GM21423 (cell line): ENCODE data around the gene TSPEAR.

Experiments used
- ATAC-seq: cut with Tn5 transposase; IDR thresholded peaks from one replicate; pipeline ENCODE4 v1.9.1; 2021; ENCODE audit warnings: mild to moderate bottlenecking, moderate library complexity; ENCODE audit not compliant: unreplicated experiment

Gene TSPEAR

DNA sequence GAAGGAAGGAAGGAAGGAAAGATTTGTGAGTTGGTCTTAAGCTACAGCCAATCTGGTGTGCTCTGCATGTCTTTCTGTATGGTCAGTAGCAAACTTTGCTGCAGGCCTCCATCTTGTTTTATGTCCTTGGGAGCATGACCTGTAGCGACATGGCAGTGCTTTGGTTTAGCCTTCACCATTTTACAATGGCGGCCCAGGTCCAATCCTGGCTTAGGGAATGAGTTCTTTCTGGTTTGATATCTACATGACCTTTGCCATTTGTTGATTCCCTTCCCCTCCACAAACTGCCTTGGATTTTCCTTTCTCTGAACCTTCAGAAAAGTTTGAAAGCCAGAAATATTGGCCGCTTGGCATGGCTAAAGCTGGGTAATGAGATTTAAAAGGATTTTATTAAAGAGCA, 30.5 kb upstream of the TSPEAR start:
- no peak for ATAC-seq

DNA sequence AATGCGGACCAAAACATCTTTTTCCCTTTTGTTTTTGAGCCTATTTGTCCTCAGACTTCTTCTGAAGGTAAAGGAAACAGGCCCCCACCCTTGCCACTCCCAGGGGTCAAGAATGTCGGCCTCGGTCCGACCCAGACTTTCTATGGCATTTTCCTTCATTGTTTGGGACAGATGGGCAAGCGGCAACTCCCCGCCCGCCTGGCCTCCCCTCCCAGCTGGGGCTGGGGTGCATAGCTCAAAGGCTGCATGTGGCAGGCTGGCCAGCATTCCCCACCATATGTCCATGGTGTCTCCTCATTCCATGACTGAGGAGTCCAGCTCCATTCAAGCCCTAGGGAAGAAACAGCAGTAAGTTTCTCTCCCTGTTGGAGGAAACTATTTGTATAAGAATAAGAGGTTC, 29.4 kb upstream of the TSPEAR start:
- ATAC-seq, result no peak

DNA sequence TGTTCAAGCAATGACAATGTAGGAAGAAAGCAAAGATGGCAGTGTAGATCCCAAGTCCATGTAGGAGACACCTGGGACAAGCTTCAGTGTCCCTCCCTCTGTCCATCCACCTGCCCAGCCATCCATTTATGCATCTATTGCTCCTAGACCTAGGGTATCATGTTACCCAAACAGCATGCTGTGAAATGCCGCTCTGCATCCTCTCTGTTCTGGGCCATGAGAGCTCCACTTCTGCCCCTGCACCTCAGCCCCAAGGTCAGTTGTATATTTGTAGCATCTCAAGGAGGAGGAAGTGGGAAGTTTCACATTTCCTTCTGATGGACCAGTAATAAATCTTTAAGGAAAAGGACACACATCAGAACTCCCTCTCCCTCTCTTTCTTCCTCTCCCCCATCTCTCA, 27.9 kb upstream of the TSPEAR start:
- no peak for ATAC-seq

DNA sequence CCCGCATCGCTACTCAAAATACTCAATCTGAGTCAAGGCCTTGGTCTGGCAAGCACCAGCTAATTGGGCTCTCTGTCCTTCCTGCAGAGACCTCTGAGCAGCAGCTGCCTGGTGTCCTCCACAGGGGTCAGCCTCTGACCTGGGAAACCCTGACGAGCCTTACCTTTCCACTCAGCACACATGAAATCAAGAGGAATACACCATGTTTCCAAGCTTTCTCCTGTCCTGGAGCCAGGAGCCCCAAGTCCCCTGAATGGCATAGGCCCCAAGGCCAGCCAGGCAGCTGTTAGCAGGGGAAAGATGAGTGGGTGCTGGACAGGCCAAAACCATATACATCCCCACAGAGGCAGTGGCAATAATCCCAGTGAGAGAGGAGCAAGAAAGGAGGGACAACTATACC, 27.2 kb upstream of the TSPEAR start:
- no peak for ATAC-seq

DNA sequence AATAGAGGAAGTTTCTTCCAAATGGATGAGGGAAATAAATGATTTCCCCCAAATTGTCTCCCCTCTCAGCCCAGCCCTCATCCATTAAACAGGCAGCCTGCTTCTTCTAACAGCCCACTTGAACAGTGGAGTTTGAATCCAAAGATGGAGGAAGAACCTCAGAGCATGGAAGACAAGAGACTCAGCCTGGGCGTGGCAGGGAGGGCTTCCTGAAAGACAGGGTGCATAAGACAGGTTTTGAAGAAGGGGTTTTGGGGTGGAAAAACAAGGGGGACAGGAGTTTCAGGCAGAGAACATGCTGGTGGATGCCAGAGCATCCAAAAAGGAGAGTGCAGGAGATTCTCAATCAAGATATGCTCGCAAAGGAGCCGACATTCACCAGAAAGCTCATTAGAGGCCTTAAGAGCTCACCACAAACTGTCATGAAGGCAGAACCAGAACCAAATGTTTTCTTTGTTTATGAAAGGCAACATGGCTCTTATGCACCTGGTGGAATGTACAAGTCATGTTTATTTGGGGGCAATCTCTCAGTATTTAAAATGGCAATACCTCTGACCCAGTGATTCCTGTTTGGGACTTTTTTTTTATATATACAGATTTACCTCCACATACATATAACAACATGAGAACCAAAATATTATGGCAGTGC, 26.5 kb upstream of the TSPEAR start:
- ATAC-seq, result no peak

DNA sequence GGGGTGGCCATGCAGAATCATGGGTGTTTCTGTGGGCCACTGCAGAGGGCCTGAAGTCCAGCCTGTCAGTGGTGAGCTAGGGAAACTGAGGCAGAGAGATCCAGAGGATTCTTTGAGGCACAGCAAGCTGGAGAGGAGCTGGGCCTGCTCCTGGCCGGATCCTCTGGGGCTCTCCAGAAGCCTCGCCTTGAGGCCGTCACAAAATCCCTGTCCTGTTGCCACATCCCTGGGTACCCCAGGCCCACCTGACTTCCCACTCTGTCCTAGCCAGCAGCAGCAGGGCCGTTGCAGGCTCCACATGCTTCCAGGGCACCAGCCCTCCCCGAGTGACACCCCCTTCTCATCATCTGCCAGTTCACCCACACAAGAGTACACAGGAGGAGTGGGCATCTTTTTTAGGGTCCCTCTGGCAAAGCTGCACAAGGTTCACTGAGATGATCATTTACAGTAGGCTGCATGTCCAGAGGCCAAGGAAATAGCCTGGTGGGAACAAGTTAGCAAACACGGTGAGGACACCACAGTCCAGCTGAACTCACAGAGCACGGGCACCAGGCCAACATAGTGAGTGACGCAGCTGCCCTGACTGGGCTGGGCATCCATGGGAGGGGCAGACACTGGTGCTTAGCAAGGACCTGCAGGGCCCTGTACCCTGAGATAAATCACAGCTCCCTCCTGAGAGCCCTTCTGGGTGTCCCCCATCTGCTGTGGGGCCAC, 25.1 kb upstream of the TSPEAR start:
- no peak for ATAC-seq

DNA sequence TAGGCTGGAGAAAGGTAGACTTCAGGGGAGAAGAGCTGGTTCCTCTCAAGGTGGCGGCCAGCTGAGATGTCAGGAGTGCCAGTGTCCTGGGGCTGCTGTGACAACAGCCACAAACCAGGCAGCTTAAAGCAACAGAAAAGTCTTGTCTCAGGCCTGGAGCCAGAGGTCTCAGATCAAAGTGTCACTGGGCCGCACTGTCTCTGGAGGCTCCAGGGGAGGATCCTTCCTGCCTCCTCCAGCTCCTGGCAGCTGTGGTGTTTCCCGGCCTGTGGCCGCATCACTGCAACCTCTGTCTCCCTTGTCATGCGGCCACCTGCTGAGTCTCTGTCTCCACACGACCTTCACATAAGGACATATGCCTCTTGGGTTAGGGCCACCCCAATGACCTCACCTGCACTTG, 24.4 kb upstream of the TSPEAR start:
- ATAC-seq, result no peak

DNA sequence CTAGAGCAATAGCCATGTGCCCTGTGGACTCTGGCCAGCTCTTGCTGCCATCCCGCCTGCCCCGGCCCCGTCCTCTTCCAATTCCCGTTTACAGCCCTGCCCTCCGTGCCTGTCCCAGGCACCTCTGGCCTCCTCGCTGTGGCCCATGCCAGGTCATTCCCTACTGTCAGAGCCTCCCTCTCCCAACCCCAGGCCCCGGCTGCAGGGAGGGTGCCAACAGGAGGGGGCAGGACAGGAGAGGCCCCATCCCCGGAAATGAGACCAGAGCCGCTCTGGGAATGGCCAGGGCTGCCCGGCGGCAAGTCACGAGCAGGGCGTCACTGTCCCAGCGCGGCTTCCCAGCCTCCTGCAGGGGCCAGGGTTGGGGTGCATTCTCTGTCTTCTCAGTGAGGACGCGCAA, 23.5 kb upstream of the TSPEAR start:
- no peak for ATAC-seq

DNA sequence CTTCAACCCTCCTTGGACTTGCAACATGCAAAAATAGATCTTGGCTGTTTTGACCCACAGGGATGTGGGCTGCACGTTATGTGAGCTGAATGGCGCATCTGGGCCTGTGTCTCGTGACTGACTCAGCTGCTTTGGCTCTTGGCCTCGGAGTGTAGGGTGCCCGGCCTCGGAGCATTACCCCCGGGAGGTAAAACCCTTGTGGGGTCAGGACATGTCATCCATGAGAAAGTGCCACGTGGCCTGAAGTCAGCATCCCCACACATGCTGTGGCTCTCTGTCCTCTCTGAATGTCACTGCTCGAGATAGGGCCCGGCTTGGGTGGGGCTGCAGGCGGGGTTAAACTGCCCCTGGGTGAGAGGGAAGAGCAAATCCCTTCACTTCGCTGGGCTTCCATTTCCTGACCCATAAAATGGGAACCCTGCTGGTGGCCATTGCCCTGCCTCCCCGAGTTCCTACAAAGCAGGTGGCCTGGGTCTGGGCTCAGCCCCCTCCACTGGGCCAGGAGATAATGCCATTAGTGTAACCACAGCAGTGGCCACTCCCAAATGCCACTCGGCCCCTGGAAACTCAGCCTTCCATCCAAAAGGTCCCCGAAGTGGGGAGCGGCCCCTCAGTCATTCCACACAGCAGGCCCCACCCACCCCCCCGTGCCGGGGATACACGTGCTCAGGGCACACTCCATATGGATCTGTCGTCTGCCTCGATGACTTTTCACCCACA, 22.8 kb upstream of the TSPEAR start:
- ATAC-seq, result no peak

DNA sequence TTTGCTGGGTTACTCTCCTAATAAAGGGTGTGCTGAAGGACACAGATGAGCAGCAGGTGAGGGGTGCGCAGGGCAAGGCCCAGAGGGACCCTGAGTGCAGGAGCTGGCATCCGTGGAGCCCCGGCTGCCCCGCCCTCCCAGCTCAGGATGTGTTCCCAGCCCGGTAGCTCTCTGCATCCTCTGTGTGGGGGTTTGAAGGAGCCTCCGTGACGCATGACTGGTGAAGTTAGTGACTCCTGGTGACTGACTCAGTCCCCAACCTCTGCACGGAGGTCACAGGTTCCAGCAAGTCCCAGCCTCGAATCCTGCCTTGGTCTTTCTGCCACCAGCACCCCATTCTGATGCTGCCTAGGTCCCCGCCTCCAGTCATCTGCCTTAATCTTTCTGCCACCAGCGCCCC, 21.6 kb upstream of the TSPEAR start:
- no peak for ATAC-seq

DNA sequence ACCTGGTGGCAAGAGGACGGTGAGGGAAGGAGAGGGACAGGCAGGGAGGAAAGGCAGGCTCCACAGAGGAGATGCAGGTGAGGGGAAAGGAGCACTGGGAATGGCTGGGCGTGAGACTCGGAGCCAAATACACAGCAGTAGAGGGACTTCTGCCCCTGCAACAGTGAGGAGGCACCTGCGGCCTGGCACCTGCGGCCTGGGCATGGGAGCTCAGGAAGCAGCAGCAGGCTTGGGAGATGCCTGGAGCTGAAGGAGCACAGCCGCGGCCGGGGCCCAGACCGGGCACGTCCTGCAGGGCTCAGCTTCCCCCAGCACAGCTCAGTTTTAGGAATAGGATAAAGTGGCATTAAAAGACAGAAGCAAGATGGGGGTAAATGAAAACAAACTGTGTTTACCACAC, 20.9 kb upstream of the TSPEAR start:
- ATAC-seq, result no peak

DNA sequence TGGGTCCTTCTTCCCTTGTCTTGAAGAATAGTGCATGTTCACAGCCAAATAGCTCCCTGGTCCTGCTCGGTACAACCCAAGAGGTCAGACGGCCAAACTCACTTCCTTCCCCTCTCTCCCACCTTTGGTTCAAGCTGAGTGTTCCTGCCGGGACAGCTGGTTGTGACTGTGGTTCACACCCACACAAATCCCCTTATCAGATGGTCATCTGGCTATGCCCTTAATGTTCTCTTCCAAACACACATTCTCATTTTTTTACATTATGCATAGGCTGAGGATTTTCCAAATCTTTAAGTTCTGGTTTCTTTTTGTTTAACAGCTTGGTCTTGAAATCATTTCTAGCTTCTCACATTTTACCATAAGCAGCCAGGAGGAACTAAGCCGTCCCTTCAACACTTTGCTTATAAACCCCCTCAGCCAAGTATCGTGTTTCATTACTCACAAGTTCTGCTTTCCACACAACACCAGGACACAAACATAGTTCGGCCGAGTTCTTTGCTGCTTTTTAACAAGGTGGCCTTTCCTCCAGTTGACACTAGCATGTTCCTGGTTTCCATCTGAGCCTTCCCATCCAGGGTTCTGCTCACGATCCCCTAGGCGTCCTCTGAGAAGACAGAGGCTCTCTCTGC, 19.7 kb upstream of the TSPEAR start:
- no peak for ATAC-seq

DNA sequence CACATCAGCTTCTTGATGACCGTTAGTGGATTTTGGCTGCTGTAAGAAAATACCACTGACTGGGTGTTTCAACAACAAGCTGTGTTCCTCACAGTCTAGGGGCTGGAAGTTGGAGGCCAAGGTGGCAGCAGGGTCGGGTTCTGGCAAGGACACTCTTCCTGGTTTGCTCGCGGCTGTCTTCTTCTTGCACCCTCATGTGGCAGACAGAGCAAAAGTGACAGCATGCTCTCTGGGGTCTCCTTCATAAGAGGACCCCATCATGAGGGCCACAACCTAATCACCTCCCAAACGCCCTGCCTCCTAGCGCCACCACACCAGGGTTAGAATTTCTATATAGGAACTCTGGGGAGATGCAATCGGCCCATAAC, 18.6 kb upstream of the TSPEAR start:
- no peak for ATAC-seq

DNA sequence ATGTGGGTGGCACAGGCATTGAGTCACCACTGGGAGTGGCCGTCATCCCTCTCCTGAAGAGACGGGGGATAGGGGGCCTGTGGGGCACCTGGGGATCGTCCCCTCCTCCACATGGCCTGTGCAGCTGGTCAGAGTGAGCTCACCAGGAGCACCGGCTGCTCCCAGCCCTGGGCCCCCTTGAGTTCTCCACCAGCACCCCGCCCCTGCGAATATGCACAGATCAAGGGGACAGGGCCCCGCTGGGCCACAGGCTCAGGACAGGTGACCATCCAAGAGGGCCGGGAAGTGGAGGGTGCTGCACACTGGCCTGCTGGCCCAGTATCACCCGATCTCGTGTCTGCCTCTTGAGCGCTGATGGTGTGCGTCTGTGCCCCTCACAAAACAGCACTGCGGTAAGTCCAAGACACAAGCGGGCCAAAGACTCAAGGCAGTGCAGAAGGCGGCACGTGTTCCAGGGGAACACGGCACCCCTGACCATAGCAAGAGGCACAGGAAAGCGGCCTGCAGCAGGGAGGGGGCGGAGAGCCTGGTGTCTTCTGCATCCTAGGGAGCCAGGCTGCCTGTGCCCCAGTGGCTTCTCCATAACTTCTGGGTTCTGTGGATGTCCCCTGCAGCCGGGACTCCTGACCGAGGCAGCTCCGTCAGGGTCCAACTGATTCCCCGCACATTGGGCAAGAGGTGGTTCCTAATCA, 18.1 kb upstream of the TSPEAR start:
- no peak for ATAC-seq

DNA sequence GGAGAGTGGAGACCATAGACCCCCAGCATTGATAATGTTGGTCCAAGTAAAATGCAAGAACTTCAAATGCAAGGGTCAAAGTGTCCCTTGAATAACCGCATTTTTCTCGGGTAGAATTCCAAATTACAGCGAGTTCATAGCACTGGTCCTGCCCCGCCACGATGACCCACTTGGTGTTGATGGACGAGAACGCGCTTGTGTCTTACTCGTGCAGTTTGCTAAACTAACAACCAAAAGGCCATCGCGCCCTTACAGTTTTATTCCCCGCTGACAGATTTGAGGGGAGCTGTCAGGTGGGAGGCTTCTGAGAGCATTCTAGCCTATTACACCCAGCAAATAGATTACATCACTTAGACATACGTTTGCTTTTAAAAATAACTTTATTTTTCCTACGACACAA, 17.3 kb upstream of the TSPEAR start:
- no peak for ATAC-seq

DNA sequence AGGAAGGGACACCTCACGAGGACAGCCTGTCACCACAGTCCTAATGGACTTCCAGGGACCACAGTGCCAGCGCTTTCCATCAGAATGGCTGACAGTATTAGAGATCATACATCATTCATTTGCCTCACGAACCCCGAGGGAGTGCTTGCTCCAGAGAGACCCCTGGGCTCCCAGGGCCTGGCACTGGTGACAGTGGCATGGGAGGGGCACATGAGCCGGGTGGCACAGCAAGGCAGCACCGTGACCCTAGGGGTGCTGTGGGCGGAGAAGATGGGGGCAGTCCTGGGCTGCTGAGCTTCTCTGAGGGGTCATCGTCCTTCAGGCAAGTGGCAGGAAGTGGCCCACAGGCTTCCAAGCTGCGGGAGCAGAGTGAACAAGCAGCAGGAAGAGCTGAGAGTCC, 16.4 kb upstream of the TSPEAR start:
- ATAC-seq, result no peak

DNA sequence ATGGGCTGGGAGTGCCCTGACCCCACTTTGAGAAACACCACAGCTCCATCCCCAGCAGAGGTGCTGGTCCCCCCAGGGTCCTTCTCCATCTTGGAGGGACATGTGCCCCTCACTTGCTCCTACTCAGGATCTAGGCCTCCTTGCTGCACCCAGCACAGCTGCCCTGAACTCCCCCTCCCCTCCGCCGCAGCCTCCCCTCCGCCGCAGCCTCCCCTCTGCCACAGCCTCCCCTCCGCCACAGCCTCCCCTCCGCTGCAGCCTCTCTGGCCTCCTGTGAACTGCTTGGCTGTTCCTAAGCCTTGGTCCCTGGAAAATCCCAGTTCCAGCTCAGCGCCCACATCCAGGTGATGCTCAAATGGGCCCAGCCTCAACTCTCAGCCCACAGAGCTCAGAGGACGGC, 15.9 kb upstream of the TSPEAR start:
- ATAC-seq, result no peak

DNA sequence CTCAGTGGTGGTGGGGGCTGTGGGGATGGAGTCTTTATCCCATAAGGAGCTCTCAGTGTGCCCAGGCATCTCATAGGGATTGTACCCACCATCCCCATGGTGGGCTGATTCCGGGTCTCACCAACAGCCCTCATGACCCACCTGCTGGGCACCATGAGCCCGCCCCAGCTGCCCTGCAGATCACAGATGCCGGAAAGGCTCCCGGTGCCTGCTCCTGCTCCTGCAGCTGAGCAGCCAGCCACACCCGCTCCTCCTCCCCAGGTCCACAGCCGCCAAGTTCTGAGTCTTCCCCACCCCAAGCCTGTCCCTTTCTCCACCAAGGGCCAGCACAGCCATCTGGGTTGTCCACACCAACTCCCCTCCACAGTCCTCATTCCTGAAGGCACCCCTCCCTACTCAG, 15.5 kb upstream of the TSPEAR start:
- ATAC-seq, result no peak

DNA sequence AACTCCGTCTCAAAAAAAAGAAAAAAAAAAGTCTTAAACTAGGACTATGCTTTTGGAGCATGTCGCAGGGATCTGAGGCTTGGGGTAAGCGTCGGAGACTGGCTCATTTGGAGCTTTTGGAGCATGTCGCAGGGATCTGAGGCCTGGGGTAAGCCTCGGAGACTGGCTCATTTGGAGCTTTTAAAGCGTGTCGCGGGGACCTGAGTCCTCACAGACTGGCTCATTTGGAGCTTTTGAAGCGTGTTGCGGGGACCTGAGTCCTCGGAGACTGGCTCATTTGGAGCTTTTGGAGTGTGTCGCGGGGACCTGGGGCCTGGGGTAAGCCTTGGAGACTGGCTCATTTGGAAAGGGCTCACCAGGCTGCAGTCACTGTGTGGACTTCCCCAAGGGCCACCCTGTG, 13.6 kb upstream of the TSPEAR start:
- ATAC-seq, result no peak

DNA sequence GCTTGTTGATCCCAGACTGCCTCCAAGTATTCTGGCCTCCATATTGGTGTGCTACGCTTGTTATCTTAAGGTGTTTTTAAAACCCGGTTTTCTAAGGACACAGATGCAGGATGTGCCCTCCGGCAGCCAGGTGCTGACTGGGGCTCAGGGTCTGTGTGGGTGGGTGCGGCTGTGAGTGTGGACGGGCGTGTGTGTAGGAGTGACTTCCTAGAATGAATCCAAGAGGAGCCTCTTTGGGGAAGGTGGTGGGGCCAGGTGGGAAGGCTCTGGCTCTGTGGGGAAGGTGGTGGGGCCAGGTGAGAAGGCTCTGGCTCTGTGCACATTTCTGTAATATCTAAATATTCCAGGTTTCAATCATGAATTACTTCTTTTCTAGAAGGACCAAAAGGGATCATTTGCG, 12.8 kb upstream of the TSPEAR start:
- no peak for ATAC-seq
